Activated CD4-positive, CD25-positive, alpha-beta regulatory T cell treated with anti-CD3 and anti-CD28 coated beads, Interleukin-2, amount 50 U/mL, for 72 hours (primary cell): ENCODE measurements around the gene RSBN1L.

Experiments
- DNase-seq: peaks from one replicate; pipeline ENCODE4 v3.0.0; 2021

RSBN1L gene

GRCh38 chr7:77734659-77735421 is 38.6 kb downstream of the RSBN1L start:
- DNase-seq: no peak

GRCh38 chr7:77735457-77735856 is 39.2 kb downstream of the RSBN1L start:
- no peak for DNase-seq

- DNase-seq: no peak
These were observed 40.7 kb downstream of the RSBN1L start for GRCh38 chr7:77736991-77737390.

GRCh38 chr7:77738382-77738781 is 42.1 kb downstream of the RSBN1L start:
- no peak for DNase-seq

- DNase-seq: no peak
These were observed 42.6 kb downstream of the RSBN1L start for GRCh38 chr7:77738871-77739270.

- no peak for DNase-seq
These were observed 44.0 kb downstream of the RSBN1L start for GRCh38 chr7:77740257-77740656.

GRCh38 chr7:77743518-77743917 is 47.3 kb downstream of the RSBN1L start:
- no peak for DNase-seq

GRCh38 chr7:77745746-77746145 is 49.5 kb downstream of the RSBN1L start:
- no peak for DNase-seq

GRCh38 chr7:77746164-77746823 is 50.0 kb downstream of the RSBN1L start:
- no peak for DNase-seq

- DNase-seq: no peak
These were observed 50.5 kb downstream of the RSBN1L start for GRCh38 chr7:77746824-77747165.

GRCh38 chr7:77747178-77747577 is 50.9 kb downstream of the RSBN1L start:
- DNase-seq: no peak

GRCh38 chr7:77747718-77748117 is 51.5 kb downstream of the RSBN1L start:
- DNase-seq: no peak

- no peak for DNase-seq
These were observed 55.8 kb downstream of the RSBN1L start for GRCh38 chr7:77752016-77752415.

- no peak for DNase-seq
These were observed 56.9 kb downstream of the RSBN1L start for GRCh38 chr7:77753173-77753572.

- DNase-seq: no peak
These were observed 61.3 kb downstream of the RSBN1L start for GRCh38 chr7:77757589-77757988.

- DNase-seq: peak; percentile 49
These were observed 63.1 kb downstream of the RSBN1L start for GRCh38 chr7:77759294-77759889.

GRCh38 chr7:77760809-77761453 is 64.7 kb downstream of the RSBN1L start:
- no peak for DNase-seq

GRCh38 chr7:77765481-77765880 is 69.2 kb downstream of the RSBN1L start:
- no peak for DNase-seq

- no peak for DNase-seq
These were observed 69.9 kb downstream of the RSBN1L start for GRCh38 chr7:77765906-77766800.

- DNase-seq: no peak
These were observed 70.7 kb downstream of the RSBN1L start for GRCh38 chr7:77766801-77767605.

- no peak for DNase-seq
These were observed 74.1 kb downstream of the RSBN1L start for GRCh38 chr7:77770316-77770715.

GRCh38 chr7:77771901-77772300 is 75.6 kb downstream of the RSBN1L start:
- no peak for DNase-seq
